ENCODE data around the gene TNF.
"Not testable (repeated sequence)": the region's sequence is repeated elsewhere in the genome, so short reads cannot be mapped to it uniquely, and the experiment has no call there.

The TNF gene

GRCh38 chr6:31587791-31588777 lies 12.7 kb downstream of the TNF start:
- DNase-seq (ENCODE audit: low read depth in 3 of 3), result no peak

- no peak for DNase-seq (ENCODE audit: low read depth in 3 of 3)
These were observed 13.7 kb downstream of the TNF start for GRCh38 chr6:31588871-31589650.

GRCh38 chr6:31590691-31591090 lies 15.3 kb downstream of the TNF start:
- DNase-seq (ENCODE audit: low read depth in 3 of 3), result not testable (repeated sequence)

- DNase-seq (ENCODE audit: low read depth in 3 of 3), result no peak
These were observed 17.0 kb downstream of the TNF start for GRCh38 chr6:31592396-31592771.

GRCh38 chr6:31597006-31597405 lies 21.6 kb downstream of the TNF start:
- no peak for DNase-seq (ENCODE audit: low read depth in 3 of 3)

GRCh38 chr6:31607317-31607716 lies 32.0 kb downstream of the TNF start:
- no peak for DNase-seq (ENCODE audit: low read depth in 3 of 3)

GRCh38 chr6:31609519-31610406 lies 34.4 kb downstream of the TNF start:
- DNase-seq (ENCODE audit: low read depth in 3 of 3), result no peak

- no peak for DNase-seq (ENCODE audit: low read depth in 3 of 3)
These were observed 35.6 kb downstream of the TNF start for GRCh38 chr6:31610968-31611367.

- no peak for DNase-seq (ENCODE audit: low read depth in 3 of 3)
These were observed 38.8 kb downstream of the TNF start for GRCh38 chr6:31614075-31614619.

- no peak for DNase-seq (ENCODE audit: low read depth in 3 of 3)
These were observed 39.6 kb downstream of the TNF start, which contains the start of gene AIF1 for GRCh38 chr6:31614684-31615578. TSS of gene AIF1 (plus strand) at chr6:31615234. CDS start at chr6:31615330, 96 bp downstream.

- peak in 1 of 3 experiments; percentile 29 for DNase-seq (ENCODE audit: low read depth in 3 of 3)
These were observed 40.4 kb downstream of the TNF start for GRCh38 chr6:31615748-31616147.

GRCh38 chr6:31617010-31617409 lies 41.6 kb downstream of the TNF start:
- DNase-seq (ENCODE audit: low read depth in 3 of 3), result no peak

- peak; percentile 94 to 97 (median 96) for DNase-seq (ENCODE audit: low read depth in 3 of 3)
These were observed 44.6 kb downstream of the TNF start for GRCh38 chr6:31619805-31620585.

- DNase-seq (ENCODE audit: low read depth in 3 of 3), result peak in 2 of 3 experiments; percentile 65 to 96
These were observed 45.4 kb downstream of the TNF start, which contains the start of gene PRRC2A for GRCh38 chr6:31620586-31621319. TSS of gene PRRC2A (plus strand) at chr6:31620715. CDS start at chr6:31622790, 2,075 bp downstream.

- no peak for DNase-seq (ENCODE audit: low read depth in 3 of 3)
These were observed 46.1 kb downstream of the TNF start for GRCh38 chr6:31621320-31621939.

- DNase-seq (ENCODE audit: low read depth in 3 of 3), result no peak
These were observed 46.6 kb downstream of the TNF start for GRCh38 chr6:31621991-31622390.

- no peak for DNase-seq (ENCODE audit: low read depth in 3 of 3)
These were observed 47.3 kb downstream of the TNF start for GRCh38 chr6:31622684-31623091.

- no peak for DNase-seq (ENCODE audit: low read depth in 3 of 3)
These were observed 48.7 kb downstream of the TNF start for GRCh38 chr6:31624070-31624469.

All from stimulated activated CD4-positive, alpha-beta T cell treated with anti-CD3 and anti-CD28 coated beads, TNF-alpha, amount 100 ng/mL, for 24 hours (primary cell).